ENCODE results near the gene SEPTIN1. TPM values are rescaled to one million over a fixed set of nuclear protein-coding genes. Genes with fewer than 3 reads are reported as not detected.

The SEPTIN1 gene
- total and polyA plus RNA-seq, 2 of the 13 experiments (the other 11 are each of a cell fraction or from before 2014, with no cell fraction given) = 0.18 to 0.67 TPM

DNA sequence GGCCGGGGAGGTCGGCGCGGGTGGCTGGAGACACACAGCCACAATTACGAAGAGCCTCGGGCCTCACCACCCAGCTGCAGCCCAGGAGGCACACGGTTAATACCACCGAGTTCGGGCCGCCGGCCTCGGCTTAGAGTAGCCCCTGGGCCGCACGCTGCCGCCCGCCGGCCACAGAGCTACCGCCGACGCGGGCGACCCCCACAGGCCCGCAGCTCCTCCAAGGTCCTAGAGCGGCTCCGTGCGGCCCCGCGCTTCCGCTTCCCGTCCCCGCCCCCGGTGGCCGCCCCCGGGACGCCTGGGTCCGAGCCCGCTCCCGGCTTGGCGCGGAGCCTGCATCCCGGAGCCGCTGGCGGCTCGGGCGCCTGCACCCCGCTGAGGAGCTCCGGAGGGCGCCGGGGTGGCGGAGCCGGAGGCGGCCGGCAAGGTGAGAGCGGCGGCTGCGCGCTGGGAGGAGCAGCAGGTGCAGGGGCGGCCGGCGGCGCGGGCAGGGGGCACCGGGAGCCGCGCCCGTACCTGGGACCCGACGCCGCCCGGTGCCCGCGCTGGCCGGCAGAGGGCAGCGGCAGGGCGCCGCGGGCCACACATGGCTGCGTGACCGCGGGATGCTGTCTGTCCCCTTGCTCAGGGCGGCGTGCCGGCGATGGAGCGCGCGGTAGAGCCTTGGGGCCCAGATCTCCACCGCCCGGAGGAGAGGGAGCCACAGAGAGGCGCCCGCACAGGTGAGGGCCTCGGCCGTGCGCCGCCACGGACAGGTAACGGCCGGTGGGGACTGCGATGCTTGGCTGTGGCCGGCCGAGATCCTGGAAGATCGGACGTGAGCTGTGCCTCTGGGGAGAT lies 13.0 kb upstream of the SEPTIN1 start, which contains the start of gene ZNF48 (continued):
- TF ChIP-seq, protein P1, sequence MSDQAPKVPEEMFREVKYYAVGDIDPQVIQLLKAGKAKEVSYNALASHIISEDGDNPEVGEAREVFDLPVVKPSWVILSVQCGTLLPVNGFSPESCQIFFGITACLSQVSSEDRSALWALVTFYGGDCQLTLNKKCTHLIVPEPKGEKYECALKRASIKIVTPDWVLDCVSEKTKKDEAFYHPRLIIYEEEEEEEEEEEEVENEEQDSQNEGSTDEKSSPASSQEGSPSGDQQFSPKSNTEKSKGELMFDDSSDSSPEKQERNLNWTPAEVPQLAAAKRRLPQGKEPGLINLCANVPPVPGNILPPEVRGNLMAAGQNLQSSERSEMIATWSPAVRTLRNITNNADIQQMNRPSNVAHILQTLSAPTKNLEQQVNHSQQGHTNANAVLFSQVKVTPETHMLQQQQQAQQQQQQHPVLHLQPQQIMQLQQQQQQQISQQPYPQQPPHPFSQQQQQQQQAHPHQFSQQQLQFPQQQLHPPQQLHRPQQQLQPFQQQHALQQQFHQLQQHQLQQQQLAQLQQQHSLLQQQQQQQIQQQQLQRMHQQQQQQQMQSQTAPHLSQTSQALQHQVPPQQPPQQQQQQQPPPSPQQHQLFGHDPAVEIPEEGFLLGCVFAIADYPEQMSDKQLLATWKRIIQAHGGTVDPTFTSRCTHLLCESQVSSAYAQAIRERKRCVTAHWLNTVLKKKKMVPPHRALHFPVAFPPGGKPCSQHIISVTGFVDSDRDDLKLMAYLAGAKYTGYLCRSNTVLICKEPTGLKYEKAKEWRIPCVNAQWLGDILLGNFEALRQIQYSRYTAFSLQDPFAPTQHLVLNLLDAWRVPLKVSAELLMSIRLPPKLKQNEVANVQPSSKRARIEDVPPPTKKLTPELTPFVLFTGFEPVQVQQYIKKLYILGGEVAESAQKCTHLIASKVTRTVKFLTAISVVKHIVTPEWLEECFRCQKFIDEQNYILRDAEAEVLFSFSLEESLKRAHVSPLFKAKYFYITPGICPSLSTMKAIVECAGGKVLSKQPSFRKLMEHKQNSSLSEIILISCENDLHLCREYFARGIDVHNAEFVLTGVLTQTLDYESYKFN (CRISPR knock-in tag; conservative IDR thresholded peaks at IDR 0.05) = peak; percentile 48; the same call in 1 of the 2 replicates
- TF ChIP-seq ZNF253 (CRISPR knock-in tag; IDR thresholded peaks at IDR 0.05; ENCODE audit: borderline replicate concordance) = peak; percentile 46; the same call in 1 of the 2 replicates
- TF ChIP-seq CCAR2 (optimal IDR thresholded peaks at IDR 0.05; ENCODE audit: low read depth, low read length) = peak; percentile 53
- TF ChIP-seq, protein P2, sequence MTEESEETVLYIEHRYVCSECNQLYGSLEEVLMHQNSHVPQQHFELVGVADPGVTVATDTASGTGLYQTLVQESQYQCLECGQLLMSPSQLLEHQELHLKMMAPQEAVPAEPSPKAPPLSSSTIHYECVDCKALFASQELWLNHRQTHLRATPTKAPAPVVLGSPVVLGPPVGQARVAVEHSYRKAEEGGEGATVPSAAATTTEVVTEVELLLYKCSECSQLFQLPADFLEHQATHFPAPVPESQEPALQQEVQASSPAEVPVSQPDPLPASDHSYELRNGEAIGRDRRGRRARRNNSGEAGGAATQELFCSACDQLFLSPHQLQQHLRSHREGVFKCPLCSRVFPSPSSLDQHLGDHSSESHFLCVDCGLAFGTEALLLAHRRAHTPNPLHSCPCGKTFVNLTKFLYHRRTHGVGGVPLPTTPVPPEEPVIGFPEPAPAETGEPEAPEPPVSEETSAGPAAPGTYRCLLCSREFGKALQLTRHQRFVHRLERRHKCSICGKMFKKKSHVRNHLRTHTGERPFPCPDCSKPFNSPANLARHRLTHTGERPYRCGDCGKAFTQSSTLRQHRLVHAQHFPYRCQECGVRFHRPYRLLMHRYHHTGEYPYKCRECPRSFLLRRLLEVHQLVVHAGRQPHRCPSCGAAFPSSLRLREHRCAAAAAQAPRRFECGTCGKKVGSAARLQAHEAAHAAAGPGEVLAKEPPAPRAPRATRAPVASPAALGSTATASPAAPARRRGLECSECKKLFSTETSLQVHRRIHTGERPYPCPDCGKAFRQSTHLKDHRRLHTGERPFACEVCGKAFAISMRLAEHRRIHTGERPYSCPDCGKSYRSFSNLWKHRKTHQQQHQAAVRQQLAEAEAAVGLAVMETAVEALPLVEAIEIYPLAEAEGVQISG (CRISPR knock-in tag; IDR thresholded peaks at IDR 0.05) = peak; percentile 99
- no peak for TF ChIP-seq JUN (CRISPR knock-in tag; IDR thresholded peaks at IDR 0.05)
- peak; percentile 56 for TF ChIP-seq ZBTB38 (CRISPR knock-in tag; IDR thresholded peaks at IDR 0.05)
- peak; percentile 70 for TF ChIP-seq STAG1 (CRISPR knock-in tag; IDR thresholded peaks at IDR 0.05)
- TF ChIP-seq ZNF607 (CRISPR knock-in tag; IDR thresholded peaks at IDR 0.05; ENCODE audit: borderline replicate concordance) = 0 out of 2 replicates have a peak, but pooled peaks have one; percentile 47
- 0 out of 2 replicates have a peak, but pooled peaks have one; percentile 63 for TF ChIP-seq ZSCAN20 (CRISPR knock-in tag; IDR thresholded peaks at IDR 0.05; ENCODE audit: borderline replicate concordance)
- 0 out of 2 replicates have a peak, but pooled peaks have one; percentile 64 for TF ChIP-seq BRD4 (CRISPR knock-in tag; IDR thresholded peaks at IDR 0.05)
- TF ChIP-seq, protein P3, sequence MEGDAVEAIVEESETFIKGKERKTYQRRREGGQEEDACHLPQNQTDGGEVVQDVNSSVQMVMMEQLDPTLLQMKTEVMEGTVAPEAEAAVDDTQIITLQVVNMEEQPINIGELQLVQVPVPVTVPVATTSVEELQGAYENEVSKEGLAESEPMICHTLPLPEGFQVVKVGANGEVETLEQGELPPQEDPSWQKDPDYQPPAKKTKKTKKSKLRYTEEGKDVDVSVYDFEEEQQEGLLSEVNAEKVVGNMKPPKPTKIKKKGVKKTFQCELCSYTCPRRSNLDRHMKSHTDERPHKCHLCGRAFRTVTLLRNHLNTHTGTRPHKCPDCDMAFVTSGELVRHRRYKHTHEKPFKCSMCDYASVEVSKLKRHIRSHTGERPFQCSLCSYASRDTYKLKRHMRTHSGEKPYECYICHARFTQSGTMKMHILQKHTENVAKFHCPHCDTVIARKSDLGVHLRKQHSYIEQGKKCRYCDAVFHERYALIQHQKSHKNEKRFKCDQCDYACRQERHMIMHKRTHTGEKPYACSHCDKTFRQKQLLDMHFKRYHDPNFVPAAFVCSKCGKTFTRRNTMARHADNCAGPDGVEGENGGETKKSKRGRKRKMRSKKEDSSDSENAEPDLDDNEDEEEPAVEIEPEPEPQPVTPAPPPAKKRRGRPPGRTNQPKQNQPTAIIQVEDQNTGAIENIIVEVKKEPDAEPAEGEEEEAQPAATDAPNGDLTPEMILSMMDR (CRISPR knock-in tag; IDR thresholded peaks at IDR 0.05) = peak; percentile 78
- TF ChIP-seq ZNF446 (CRISPR knock-in tag; IDR thresholded peaks at IDR 0.05) = peak; percentile 91
- TF ChIP-seq, protein P4, sequence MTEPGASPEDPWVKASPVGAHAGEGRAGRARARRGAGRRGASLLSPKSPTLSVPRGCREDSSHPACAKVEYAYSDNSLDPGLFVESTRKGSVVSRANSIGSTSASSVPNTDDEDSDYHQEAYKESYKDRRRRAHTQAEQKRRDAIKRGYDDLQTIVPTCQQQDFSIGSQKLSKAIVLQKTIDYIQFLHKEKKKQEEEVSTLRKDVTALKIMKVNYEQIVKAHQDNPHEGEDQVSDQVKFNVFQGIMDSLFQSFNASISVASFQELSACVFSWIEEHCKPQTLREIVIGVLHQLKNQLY (CRISPR knock-in tag; IDR thresholded peaks at IDR 0.05) = peak; percentile 62
- TF ChIP-seq, protein P5, sequence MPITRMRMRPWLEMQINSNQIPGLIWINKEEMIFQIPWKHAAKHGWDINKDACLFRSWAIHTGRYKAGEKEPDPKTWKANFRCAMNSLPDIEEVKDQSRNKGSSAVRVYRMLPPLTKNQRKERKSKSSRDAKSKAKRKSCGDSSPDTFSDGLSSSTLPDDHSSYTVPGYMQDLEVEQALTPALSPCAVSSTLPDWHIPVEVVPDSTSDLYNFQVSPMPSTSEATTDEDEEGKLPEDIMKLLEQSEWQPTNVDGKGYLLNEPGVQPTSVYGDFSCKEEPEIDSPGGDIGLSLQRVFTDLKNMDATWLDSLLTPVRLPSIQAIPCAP (CRISPR knock-in tag; IDR thresholded peaks at IDR 0.05; ENCODE audit: low read depth) = 0 out of 2 replicates have a peak, but pooled peaks have one; percentile 5
- TF ChIP-seq, protein P6, sequence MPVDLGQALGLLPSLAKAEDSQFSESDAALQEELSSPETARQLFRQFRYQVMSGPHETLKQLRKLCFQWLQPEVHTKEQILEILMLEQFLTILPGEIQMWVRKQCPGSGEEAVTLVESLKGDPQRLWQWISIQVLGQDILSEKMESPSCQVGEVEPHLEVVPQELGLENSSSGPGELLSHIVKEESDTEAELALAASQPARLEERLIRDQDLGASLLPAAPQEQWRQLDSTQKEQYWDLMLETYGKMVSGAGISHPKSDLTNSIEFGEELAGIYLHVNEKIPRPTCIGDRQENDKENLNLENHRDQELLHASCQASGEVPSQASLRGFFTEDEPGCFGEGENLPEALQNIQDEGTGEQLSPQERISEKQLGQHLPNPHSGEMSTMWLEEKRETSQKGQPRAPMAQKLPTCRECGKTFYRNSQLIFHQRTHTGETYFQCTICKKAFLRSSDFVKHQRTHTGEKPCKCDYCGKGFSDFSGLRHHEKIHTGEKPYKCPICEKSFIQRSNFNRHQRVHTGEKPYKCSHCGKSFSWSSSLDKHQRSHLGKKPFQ (CRISPR knock-in tag; IDR thresholded peaks at IDR 0.05; ENCODE audit: insufficient replicate concordance) = peak; percentile 20
- 0 out of 2 replicates have a peak, but pooled peaks have one; percentile 39 for TF ChIP-seq TSC22D2 (CRISPR knock-in tag; IDR thresholded peaks at IDR 0.05; ENCODE audit: borderline replicate concordance)
